Central memory CD8-positive, alpha-beta T cell (primary cell): ENCODE results near the gene CDK10.

Experiments
- ATAC-seq: fragments of 150-1000 bp; cut with Tn5 transposase; replicated peaks from 2 replicates; pipeline ENCODE4 v1.10.0; 2022; ENCODE audit warnings: mild to moderate bottlenecking, moderate FRiP score, moderate number of reproducible peaks; ENCODE audit not compliant: poor library complexity, severe bottlenecking; ENCODE audit errors: extremely low read depth
- DNase-seq, 2 donors: peaks; one replicate each; pipeline ENCODE4 v3.0.0; 2021; ENCODE audit warnings: low spot score in 2 of 2
- H3K27ac Mint-ChIP-seq: one replicate; pipeline ENCODE4 v1.8.0; 2022; ENCODE audit warnings: low read depth, mild to moderate bottlenecking, moderate library complexity, mixed read lengths
- H3K27me3 Mint-ChIP-seq: one replicate; pipeline ENCODE4 v1.8.0; 2022; ENCODE audit warnings: mixed read lengths
- H3K36me3 Mint-ChIP-seq: one replicate; pipeline ENCODE4 v1.8.0; 2022; ENCODE audit warnings: mild to moderate bottlenecking, moderate library complexity, mixed read lengths; ENCODE audit not compliant: insufficient read depth
- H3K4me1 Mint-ChIP-seq: one replicate; pipeline ENCODE4 v1.8.0; 2022; ENCODE audit warnings: mixed read lengths
- H3K4me3 Mint-ChIP-seq: one replicate; pipeline ENCODE4 v1.8.0; 2022; ENCODE audit warnings: mild to moderate bottlenecking, moderate library complexity, mixed read lengths
- H3K9me3 Mint-ChIP-seq: one replicate; pipeline ENCODE4 v1.8.0; 2022; ENCODE audit warnings: mixed read lengths

The CDK10 gene

GRCh38 chr16:89727406-89728120 lies 41.1 kb downstream of the CDK10 start:
- Mint-ChIP-seq H3K4me1 (peaks cover 51% of the 10 kb centered on the region), H3K4me3 (peak overlapping the region; percentile 68)

GRCh38 chr16:89729293-89729692 lies 42.8 kb downstream of the CDK10 start:
- Mint-ChIP-seq H3K4me3 (no peak overlapping the region), H3K27ac (peak overlapping the region; percentile 35), H3K9me3 (no peaks in the 10 kb centered on the region), H3K4me1 (peaks cover 42% of the 10 kb centered on the region), H3K27me3 (no peaks in the 10 kb centered on the region), H3K36me3 (peaks cover 96% of the 10 kb centered on the region)
- ATAC-seq, result no peak
- DNase-seq, result no peak

More at GRCh38 chr16:89727406-89728120, 41.1 kb downstream of the CDK10 start:
- Mint-ChIP-seq H3K27ac (peak overlapping the region; percentile 25), H3K27me3 (no peaks in the 10 kb centered on the region), H3K36me3 (peaks cover 96% of the 10 kb centered on the region), H3K9me3 (no peaks in the 10 kb centered on the region)
- ATAC-seq (no peak), DNase-seq (no peak)

DNA sequence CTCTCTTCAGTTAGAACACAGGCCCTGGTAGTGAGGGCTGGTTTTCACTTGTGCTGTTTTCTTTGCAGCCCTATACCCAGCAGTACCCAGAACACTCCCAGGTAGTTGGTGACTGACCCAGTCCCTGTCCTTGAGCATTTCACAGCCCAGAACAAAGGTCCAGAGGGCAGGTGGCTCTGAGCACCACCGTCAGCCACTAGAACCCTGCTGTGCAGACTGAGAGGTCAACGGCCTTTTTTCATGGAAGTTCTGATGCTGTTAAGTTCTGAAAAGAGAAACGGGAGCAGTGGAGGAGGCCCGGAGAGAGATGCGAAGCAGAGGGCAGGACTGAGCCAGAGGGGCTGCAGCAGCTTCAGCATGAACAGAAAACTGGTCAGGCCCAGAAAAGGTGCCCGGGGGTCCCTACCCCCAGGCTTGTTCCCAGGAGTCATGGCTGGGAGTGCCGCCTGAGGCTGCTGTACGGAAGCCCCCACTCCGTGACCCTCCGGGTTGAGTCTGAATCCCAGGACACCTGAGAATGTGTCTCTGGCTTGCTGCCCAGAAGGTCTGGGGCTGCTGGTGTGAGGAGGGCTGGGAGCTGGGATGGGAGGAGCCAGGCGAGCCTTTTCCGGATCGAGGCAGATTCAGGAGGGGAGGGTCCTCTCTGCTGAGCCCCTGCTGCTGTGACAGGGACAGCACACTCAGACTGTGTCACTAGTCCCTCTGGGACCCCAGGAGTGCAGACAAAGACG lies 43.5 kb downstream of the CDK10 start:
- ATAC-seq (no peak), DNase-seq (no peak)
- no peaks in the 10 kb centered on the region for H3K9me3 Mint-ChIP-seq
- no peaks in the 10 kb centered on the region for H3K27me3 Mint-ChIP-seq
- H3K36me3 Mint-ChIP-seq, result peaks cover 96% of the 10 kb centered on the region
- H3K4me3 Mint-ChIP-seq, result no peak overlapping the region
- H3K4me1 Mint-ChIP-seq, result peaks cover 36% of the 10 kb centered on the region
- H3K27ac Mint-ChIP-seq, result peak overlapping the region; percentile 65

DNA sequence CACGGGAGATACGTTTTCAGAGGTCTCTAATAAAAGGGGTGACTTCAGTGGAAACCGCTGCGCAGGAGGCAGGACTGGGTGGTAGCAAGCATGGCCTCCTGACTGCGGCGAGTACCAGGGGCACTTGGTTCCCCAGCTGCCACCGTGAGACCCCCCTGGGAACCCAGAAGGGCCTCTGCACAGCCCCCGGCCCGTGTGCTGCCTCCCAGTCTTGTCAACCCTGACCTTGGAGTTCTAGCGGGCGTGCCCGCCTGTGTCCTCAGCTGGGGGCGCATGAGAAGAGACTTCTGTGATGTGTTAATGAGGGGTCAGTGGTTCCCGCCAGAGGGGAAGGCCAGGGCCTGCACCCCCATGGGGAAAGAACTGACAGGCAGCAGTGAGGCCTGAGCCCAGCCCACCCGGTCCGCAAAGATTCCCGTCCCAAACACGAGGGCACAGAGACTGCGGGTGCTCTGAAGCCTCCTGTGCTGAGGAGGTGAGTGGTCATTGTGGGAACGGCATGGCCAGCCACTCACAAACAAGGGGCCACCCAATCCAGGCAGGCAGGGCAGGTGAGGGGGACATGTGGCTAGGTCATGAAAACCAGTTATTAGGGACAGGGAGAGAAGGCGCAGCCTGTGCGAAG lies 44.2 kb downstream of the CDK10 start:
- H3K27ac Mint-ChIP-seq, result no peak overlapping the region
- H3K36me3 Mint-ChIP-seq, result peaks cover 96% of the 10 kb centered on the region
- peaks cover 36% of the 10 kb centered on the region for H3K4me1 Mint-ChIP-seq
- ATAC-seq (no peak), DNase-seq (no peak)
- no peak overlapping the region for H3K4me3 Mint-ChIP-seq
- no peaks in the 10 kb centered on the region for H3K27me3 Mint-ChIP-seq
- H3K9me3 Mint-ChIP-seq, result no peaks in the 10 kb centered on the region

- peaks cover 36% of the 10 kb centered on the region for H3K4me1 Mint-ChIP-seq
- H3K27ac Mint-ChIP-seq, result peak overlapping the region; percentile 78
- DNase-seq, result no peak
- no peak for ATAC-seq
- no peaks in the 10 kb centered on the region for H3K9me3 Mint-ChIP-seq
- no peaks in the 10 kb centered on the region for H3K27me3 Mint-ChIP-seq
- peak overlapping the region; percentile 41 for H3K4me3 Mint-ChIP-seq
- peaks cover 96% of the 10 kb centered on the region for H3K36me3 Mint-ChIP-seq
Measured at GRCh38 chr16:89732142-89732917, 45.8 kb downstream of the CDK10 start.

- Mint-ChIP-seq H3K9me3 (no peaks in the 10 kb centered on the region), H3K27me3 (no peaks in the 10 kb centered on the region), H3K4me1 (peaks cover 36% of the 10 kb centered on the region), H3K27ac (peak overlapping the region; percentile 78), H3K4me3 (peak overlapping the region; percentile 6), H3K36me3 (peaks cover 96% of the 10 kb centered on the region)
- ATAC-seq (no peak), DNase-seq (no peak)
Measured at GRCh38 chr16:89732918-89733242, 46.4 kb downstream of the CDK10 start.

- no peak overlapping the region for H3K4me3 Mint-ChIP-seq
- ATAC-seq (no peak), DNase-seq (no peak)
- no peaks in the 10 kb centered on the region for H3K27me3 Mint-ChIP-seq
- H3K9me3 Mint-ChIP-seq, result no peaks in the 10 kb centered on the region
- peaks cover 38% of the 10 kb centered on the region for H3K4me1 Mint-ChIP-seq
- H3K36me3 Mint-ChIP-seq, result peaks cover 96% of the 10 kb centered on the region
- peak overlapping the region; percentile 78 for H3K27ac Mint-ChIP-seq
Measured at GRCh38 chr16:89733322-89733721, 46.8 kb downstream of the CDK10 start.

GRCh38 chr16:89733792-89734191 lies 47.3 kb downstream of the CDK10 start:
- ATAC-seq, result no peak
- Mint-ChIP-seq H3K9me3 (no peaks in the 10 kb centered on the region), H3K4me3 (no peak overlapping the region), H3K4me1 (peaks cover 38% of the 10 kb centered on the region), H3K36me3 (peaks cover 96% of the 10 kb centered on the region), H3K27me3 (no peaks in the 10 kb centered on the region), H3K27ac (no peak overlapping the region)
- no peak for DNase-seq

DNA sequence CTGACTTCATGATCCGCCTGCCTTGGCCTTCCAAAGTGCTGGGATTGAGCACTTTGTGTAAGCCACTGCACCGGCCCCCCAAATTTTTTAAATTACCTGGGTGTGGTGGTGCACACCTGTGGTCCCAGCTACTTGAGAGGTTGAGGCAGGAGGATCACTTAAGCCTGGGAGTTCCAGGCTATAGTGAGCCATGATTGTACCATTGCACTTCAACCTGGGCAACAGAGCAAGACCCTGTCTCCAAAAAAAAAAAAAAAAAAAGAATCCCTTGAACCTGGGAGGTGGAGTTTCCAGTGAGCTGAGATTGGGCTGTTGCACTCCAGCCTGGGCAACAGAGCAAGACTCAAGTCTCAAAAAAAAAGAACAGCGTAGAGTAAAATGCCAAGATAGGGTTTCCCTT lies 50.1 kb downstream of the CDK10 start:
- ATAC-seq (no peak), DNase-seq (no peak)
- H3K4me3 Mint-ChIP-seq, result peak overlapping the region; percentile 63
- H3K27ac Mint-ChIP-seq, result peak overlapping the region; percentile 90
- no peaks in the 10 kb centered on the region for H3K9me3 Mint-ChIP-seq
- no peaks in the 10 kb centered on the region for H3K27me3 Mint-ChIP-seq
- peaks cover 39% of the 10 kb centered on the region for H3K4me1 Mint-ChIP-seq
- peaks cover 96% of the 10 kb centered on the region for H3K36me3 Mint-ChIP-seq

GRCh38 chr16:89737341-89738071 lies 51.0 kb downstream of the CDK10 start:
- no peaks in the 10 kb centered on the region for H3K9me3 Mint-ChIP-seq
- peaks cover 88% of the 10 kb centered on the region for H3K36me3 Mint-ChIP-seq
- peak overlapping the region; percentile 63 for H3K4me3 Mint-ChIP-seq
- no peaks in the 10 kb centered on the region for H3K27me3 Mint-ChIP-seq
- peaks cover 30% of the 10 kb centered on the region for H3K4me1 Mint-ChIP-seq
- peak overlapping the region; percentile 90 for H3K27ac Mint-ChIP-seq
- peak; percentile 79 for ATAC-seq
- DNase-seq, result peak in 1 of 2 donors; percentile 53

DNA sequence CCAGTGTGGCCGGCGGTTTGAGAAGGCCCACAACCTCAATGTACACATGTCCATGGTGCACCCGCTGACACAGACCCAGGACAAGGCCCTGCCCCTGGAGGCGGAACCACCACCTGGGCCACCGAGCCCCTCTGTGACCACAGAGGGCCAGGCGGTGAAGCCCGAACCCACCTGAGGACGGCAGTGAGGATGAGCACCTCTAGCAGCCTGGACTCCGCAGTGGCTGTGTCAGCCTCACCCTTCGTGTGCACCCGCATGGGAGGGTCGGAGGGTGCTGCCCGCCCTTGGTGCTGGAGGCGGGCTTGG lies 51.5 kb downstream of the CDK10 start:
- H3K4me1 Mint-ChIP-seq, result peaks cover 29% of the 10 kb centered on the region
- H3K36me3 Mint-ChIP-seq, result peaks cover 85% of the 10 kb centered on the region
- H3K27me3 Mint-ChIP-seq, result no peaks in the 10 kb centered on the region
- peak overlapping the region; percentile 63 for H3K4me3 Mint-ChIP-seq
- DNase-seq (no peak), ATAC-seq (no peak)
- no peaks in the 10 kb centered on the region for H3K9me3 Mint-ChIP-seq
- H3K27ac Mint-ChIP-seq, result peak overlapping the region; percentile 90
